ENCODE measurements around the gene PAFAH1B1.
"Not testable (repeated sequence)": the region's sequence is repeated elsewhere in the genome, so short reads cannot be mapped to it uniquely, and the experiment has no call there.

PAFAH1B1 gene

GRCh38 chr17:2691069-2691871 lies 97.8 kb downstream of the PAFAH1B1 start:
- no peak for DNase-seq

GRCh38 chr17:2691965-2692780 lies 98.7 kb downstream of the PAFAH1B1 start:
- no peak for DNase-seq

- no peak for DNase-seq
Observed at GRCh38 chr17:2692781-2693135, 99.3 kb downstream of the PAFAH1B1 start.

DNA sequence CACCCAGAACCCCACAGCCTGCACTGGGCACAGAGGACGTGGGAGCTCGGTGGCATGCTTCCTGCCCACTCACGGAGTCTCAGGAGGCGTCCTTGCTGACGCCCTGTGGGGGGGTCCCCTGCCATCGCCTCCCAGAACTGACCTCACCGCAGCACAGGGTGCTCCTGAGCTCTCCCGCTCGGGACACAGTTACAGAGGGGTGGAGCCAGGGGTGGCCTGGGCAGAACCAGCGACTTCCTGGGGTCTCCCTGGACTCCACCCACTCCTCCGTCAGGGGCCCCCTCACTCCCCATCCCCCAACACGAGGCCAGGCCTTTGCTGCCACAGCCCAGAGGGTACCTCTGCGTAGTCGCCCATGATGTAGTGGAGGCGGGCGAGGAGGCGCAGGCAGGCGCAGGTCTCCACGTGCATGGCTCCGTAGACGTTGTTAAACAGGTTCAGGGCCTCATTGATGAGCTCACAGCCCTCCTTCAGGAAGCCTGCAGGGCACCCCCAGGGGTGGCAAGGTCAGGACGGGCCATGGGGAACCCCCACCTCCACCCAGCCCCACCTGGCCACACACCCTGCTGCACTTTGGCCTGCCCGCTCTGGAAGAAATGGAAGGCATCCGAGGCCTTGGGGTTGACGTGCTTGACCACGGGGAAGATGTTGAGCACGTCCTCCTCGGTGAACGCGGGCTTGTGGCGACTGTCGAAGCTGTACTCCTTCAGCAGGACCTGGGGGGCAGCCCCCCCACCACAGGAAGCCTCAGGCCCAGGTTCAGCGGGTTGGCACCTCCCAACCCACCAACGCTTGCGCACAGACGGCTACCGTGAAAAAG lies 100.3 kb downstream of the PAFAH1B1 start:
- DNase-seq, result no peak

GRCh38 chr17:2694381-2695242 lies 101.2 kb downstream of the PAFAH1B1 start:
- no peak for DNase-seq

GRCh38 chr17:2695243-2695960 lies 101.9 kb downstream of the PAFAH1B1 start:
- no peak for DNase-seq

- no peak for DNase-seq
Observed at GRCh38 chr17:2695961-2696760, 102.7 kb downstream of the PAFAH1B1 start.

DNA sequence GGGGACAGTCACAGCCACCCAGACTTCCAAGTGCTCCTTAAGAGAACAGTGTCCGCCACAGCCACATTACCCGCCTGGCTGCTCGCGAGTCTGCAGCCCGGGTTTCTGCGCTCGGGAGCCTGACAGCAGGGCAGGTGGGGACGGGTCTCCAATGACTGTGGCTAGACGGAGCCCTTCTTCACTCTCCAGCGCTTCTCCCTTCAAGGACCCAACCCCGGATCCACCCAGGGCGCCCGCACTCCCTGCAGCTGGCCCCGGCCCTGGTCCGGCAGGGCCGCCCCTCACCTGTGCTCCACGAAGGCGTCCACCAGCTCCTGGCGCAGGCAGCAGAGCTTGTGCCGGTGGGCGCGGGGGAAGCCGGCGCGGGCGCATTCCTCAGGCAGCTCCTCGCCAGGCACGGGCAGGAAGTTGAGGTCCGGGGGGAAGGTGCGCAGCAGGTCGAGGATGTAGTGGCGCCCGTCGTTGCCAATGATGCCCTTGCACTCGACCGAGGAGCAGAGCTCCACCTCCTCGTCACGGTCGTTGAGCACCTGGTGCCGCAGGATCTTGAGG lies 104.2 kb downstream of the PAFAH1B1 start:
- no peak for DNase-seq

GRCh38 chr17:2699216-2699805 lies 105.9 kb downstream of the PAFAH1B1 start:
- DNase-seq, result not testable (repeated sequence)

- DNase-seq, result no peak
Observed at GRCh38 chr17:2700030-2700490, 106.6 kb downstream of the PAFAH1B1 start.

- peak; percentile 98 for DNase-seq
Observed at GRCh38 chr17:2700491-2701141, 107.2 kb downstream of the PAFAH1B1 start.

GRCh38 chr17:2701161-2701995 lies 107.9 kb downstream of the PAFAH1B1 start:
- no peak for DNase-seq

DNA sequence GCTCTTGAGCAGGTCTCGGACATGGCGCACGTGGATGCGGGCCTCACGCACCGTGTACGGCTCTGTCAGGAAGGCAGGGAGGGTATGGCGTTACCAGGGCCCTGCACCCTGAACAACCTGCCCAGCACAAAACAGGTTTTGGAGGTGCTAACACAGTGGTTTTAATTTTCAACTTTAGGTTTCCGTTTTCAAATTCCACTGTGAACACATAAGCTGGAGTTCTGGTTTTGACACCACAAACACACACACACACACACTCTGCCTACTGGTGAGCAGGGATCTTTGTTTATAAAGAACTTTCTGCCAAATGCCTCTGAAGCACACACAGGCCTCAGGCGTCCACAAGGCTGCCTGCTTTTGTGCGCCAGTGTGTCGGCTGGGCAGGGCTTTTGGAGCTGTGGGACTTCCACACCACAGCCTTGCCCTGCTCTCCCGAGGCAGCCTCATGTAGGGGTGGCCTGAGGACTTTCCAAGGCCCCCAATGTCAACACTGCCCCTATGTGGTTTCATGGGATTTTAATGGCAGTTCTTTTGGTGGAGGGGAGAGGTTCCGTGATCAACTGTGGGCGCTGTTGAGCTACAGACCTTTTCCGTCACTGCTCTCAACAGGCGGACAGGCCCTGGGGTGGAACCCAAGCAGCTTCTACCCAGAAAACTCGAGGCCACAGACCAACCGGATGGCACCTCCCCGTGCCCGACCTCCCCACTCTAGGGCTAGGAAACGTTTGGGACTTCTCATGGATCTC lies 108.7 kb downstream of the PAFAH1B1 start:
- no peak for DNase-seq

DNA sequence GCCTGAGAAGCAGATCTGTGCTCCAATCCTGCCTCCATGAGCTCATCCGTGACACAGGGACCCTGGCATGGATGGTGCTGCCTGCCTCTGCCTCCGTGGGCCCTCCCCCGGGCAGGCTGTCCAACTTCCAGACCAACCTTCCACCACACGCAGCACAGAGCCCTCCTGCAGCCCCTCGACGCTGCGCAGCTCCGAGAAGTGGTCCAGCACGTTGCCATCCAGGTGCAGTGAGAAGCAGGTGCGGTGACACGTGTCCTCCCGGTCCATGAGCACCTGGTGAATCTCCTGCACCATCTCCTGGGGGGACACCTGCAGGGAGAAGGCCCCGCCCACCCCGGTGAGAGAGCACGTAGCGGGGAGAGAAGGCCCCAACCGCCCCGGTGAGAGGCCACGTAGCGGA lies 109.7 kb downstream of the PAFAH1B1 start:
- peak; percentile 30 for DNase-seq

GRCh38 chr17:2703606-2704005 lies 110.2 kb downstream of the PAFAH1B1 start:
- no peak for DNase-seq

DNA sequence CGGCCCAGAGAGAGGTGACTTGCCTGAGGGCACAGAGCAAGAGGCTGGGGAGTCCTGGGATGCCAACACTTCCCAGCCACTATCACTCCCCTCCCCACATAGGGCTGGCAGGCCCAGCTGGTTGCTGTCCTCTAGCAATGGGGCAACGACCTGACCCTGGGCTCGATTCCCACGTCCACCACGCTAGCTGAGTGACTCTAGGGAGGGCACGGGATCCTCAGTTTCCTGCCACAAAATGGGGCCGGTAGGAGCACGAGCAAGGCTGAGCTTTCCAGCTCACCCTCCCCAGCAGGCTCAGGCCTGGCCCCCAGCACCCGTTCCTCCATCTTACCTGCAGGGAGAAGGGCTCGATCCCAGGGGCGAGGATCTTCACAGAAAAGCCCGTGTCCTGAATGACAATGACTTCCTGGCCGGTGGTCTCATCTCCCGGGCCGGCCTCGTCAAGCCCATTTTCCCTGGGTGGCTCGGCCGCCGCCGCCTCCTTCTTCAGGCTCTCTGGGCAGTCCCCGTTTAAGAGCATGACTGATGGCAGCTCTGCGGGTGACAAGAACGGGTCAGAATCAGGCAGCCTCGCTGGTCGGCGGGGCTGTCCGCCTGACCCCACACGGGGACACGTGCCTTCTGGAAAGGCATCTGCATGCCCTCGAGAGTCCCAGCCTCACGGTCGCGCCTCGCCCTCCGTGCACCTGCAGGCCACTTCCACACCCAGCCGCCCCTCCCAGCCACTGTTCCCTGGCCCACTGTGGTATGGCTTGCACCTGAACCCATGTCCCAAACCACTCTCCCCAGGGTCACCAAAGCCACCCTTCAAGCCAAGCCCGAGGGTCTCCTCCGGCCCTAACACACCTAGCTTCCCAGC lies 110.8 kb downstream of the PAFAH1B1 start:
- DNase-seq, result no peak

GRCh38 chr17:2704890-2705248 lies 111.4 kb downstream of the PAFAH1B1 start:
- no peak for DNase-seq
